ENCODE data around the gene COX17. TPM values are rescaled to one million over a fixed set of nuclear protein-coding genes. Genes with fewer than 3 reads are reported as not detected.

COX17 gene
- total RNA-seq, 1 donor from 2014 or later: 62.2 TPM

DNA sequence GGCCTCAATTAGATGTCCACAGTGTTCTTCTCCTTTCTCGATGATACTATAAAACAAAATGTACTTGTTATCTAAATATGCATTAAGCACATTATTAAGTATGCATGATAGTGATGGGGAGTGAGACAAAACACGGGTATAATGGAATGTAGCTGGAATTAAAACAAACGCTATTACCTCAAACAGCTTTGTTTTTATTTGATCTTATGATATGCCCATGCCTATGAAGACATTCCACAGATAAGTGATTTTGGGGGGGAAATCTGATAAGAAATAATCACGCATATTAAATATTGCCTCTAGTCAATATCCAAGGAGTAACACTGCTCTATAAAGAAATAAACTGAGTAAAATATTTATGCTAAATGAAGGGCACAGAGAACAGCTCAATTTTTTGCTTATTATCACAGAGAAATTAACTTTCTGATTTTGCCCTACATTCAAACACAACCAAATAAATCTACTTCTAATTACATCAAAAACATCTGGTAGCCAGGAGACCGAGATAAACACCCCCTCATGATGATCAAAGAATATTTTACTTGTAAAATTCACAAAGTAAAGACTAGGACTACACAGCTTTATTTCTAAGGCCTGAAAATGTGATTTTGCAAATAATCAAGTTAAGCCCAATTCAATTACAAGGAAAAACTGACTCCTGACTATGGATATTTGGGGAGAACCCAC is 1.9 kb downstream of the COX17 start:
- no peak for DNase-seq (ENCODE audit: low read depth)

DNA sequence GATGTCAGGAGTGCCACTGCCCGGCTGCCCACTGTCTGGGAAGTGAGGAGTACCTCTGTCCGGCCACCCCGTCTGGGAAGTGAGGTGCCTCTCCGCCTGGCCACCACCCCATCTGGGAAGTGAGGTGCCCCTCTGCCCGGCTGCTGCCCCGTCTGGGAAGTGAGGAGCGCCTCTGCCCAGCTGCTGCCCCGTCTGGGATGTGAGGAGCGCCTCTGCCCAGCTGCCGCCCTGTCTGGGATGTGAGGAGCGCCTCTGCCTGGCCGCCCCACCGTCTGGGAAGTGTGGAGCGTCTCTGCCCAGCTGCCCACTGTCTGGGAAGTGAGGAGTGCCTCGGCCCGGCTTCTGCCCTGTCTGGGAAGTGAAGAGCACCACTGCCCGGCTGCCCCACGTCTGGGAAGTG is 3.3 kb downstream of the COX17 start:
- DNase-seq (ENCODE audit: low read depth): no peak

DNA sequence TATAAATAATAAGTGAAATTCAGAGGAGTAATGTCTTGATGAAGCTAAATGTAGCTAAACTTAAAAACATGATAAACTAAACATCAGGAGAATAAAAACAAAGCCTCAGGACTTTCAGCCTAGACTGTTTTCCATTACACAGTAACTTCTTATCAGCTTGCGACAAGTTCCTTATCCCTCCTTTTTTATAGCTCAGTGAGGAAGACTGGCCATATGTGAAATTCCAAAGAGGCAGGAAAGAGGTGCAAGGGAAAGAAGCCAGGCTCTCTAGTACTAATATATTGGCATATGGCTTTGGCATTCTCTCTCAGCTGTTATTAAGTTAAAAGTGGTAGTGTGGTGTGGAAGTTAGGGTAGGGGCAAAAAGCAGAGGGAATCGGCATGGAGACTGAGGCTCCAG is 4.4 kb downstream of the COX17 start:
- no peak for DNase-seq (ENCODE audit: low read depth)

DNA sequence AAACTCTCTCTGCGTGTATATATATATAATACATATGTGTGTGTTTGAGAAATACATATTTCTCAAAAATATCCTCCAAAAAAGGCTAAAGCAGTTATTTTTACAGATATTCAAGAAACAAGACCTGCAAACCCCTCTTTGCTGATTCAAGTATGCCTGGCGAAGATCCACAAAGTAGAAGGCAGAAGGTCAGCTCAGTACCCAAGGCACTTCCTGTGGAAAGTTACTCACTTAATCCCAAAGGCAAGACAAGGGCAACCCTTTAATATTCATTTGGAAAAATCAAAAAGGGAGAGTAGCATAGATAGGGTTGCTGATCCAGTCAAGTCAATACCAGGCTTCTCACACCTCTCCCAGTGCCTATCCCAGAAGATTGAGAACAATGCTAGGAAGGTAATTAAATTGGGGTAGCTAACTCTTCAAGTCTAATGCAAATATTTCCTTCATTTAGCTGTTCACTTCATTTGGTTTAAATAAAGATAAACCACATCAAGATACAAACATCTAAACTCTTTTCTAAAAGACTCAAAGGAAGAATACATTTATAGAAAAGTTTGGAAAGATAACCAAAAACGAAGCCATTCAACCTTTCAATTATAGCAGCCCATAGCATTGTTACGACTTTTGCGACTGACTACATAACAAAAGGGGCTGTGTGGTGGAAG is 7.2 kb downstream of the COX17 start:
- peak; percentile 34 for DNase-seq (ENCODE audit: low read depth)

DNA sequence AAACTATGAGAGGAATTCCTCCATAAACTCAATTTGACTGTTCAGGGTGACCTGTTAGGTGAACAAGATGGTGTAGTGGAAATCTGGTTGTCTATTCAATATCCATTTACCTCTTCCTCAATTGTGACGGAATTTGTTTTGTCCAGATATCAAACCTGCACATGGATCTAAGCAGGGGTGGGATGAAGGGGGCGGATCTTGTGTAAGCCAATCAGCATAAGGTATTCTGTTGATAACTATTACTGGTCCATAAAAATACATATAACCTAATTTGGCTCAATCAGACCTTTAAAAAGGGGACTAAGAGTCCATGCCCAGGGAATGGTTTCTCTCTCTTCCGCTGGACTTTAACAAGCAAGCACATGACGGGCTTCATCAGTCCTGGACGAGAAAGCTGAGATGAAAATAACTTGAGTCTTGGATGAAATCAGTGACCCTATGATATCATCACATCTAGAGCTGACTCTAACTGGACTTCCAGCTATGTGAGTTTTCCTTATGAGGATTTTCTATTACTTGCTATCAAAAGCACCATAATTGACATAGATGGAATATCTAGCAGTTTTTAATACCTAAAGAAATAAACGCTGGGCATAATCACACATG is 11.1 kb downstream of the COX17 start:
- no peak for DNase-seq (ENCODE audit: low read depth)

DNA sequence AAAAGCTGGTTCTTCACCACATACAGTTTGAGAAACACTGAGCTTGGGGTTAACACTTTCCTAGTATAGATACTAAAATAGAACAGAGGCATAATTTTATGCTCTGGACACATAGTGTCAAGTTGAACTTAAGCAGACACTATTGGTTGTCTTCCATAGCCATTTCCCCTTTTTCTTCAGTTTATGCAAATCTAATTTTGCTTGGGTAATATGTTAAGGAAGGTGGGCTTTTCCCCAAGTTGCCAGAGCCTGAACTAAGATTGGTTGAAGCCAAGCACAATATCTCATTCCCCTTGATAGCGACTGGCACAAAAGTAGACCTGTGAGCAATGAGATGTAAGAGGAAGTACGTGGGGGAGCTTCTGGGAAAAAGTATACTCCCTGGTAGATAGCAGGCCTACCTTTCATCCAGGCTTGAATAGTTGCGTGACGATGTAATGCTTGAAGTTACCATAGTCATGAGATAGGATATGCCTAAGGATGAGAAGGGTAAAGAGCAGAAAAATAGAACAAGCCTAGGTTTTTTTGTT is 12.3 kb downstream of the COX17 start:
- peak; percentile 34 for DNase-seq (ENCODE audit: low read depth)

DNA sequence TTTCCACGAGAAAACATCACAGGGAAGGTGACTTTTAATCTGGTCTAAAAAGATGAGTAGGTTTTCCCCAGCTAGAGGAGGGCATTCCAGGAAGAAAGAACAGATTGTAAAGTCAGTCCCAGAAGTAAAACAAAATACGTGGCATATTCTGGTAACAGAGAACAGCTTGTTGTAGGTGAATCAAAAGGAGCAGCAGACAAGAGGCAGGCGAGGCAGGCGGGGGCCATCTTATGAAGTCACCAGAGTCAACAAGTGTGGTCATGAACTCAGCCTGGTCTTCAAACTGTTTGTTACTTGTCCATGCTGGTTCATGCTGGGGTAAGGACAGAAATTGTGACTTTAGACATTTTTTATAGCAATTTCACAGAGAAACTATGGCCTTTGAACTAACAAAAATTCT is 12.8 kb downstream of the COX17 start:
- peak; percentile 32 for DNase-seq (ENCODE audit: low read depth)

DNA sequence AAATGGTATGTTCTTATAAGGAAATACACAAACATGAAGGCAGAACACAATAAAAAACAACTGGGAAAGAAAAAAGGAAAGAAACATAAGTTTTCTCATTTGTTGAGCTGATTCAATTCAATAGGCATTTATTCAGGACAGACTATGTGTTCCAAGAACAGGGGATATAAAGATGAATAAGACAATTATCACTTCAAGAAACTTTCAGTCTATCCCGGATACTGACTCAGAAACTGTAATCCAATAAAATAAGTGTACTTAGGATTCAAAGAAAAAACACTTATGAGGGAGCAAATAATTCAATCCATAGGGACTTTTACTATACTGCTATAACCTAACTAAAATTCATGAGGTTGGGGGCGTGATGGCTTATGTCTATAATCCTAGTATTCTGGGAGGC is 13.3 kb downstream of the COX17 start:
- peak; percentile 27 for DNase-seq (ENCODE audit: low read depth)

DNA sequence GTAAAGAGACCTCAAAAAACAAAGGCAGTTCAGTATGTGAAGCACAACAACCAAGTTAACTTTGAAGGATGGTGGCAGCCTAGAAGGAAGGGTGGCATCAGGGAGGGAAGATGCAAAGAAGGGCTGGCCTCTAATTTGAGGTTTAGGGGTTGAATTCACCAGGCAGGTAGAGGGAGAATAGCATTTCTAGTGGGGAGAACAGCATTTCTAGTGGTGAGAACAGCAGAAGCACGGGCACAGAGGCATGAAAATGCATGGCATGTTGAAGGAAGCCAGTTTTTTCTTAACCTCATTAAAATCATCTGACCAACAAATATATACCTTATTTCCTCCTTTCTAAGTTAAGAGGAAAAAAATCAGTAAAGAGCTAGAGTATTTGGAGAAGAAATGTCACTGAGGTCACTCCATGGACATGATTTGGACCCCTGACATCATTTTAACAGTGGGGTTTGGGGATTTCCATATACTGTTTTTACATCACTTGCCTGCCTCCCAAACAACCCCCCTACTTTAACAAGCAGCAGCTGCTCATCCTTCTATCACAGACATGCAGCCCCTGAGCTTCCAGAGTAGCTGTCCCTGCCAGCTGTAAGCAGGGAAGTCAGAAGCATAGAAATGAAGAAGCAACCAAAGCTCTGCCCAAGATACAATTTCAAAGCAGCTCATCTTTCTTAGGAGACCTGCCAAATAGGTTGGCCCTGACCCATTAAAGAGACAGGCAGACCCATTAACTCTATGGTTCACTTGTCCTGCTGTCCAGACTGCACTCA is 14.4 kb downstream of the COX17 start:
- DNase-seq (ENCODE audit: low read depth): peak; percentile 96

DNA sequence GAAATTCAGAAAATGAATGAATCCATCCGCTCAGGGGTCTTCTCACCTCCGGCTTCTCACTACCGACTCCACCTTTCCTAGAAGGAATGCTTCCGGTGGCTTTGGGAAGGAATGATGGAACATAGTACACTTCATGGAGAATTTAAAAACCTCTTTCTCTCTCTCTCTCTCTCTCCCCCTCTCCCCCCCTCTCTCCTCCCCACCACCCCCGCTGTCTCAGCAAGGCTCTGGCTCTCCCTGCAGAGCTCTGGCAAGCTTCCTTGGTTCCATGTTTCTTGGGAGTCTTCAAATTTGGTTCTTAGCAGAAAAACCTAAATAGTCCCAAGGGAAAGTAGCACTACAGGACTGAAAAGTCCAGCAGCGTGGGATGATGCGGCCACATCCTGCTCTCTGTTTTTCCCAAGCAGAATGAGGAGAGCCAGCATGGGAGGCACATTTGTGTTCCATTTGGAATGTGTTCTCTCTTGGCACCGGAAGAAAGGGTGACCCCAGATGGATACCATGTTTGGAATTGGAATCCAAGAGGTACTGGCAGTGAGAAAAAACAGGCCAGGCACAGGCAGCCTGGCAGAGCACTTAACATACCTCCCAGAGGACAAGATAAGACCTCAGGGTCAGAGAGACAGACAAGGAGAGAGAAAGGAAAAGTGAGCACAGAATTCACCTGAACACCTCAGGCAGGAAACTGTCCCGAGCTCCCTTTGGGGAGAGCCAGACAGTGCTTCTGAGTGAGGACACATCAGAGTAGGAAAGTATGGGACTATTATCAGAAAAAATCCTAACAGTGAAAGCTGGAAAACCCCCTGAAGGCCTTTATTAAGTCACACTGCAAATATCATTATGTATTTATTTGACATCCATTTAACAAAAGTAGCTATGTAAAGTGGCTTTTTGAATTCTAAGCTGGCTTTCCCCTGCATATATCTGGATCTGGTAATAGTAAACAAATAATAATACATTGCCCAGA is 16.4 kb downstream of the COX17 start, which contains the start of gene POPDC2:
TSS of gene POPDC2 (minus strand) at position 116 of the 967 bp plus-strand sequence. CDS start 166 bp downstream, outside the sequence.
- DNase-seq (ENCODE audit: low read depth): peak; percentile 71

DNA sequence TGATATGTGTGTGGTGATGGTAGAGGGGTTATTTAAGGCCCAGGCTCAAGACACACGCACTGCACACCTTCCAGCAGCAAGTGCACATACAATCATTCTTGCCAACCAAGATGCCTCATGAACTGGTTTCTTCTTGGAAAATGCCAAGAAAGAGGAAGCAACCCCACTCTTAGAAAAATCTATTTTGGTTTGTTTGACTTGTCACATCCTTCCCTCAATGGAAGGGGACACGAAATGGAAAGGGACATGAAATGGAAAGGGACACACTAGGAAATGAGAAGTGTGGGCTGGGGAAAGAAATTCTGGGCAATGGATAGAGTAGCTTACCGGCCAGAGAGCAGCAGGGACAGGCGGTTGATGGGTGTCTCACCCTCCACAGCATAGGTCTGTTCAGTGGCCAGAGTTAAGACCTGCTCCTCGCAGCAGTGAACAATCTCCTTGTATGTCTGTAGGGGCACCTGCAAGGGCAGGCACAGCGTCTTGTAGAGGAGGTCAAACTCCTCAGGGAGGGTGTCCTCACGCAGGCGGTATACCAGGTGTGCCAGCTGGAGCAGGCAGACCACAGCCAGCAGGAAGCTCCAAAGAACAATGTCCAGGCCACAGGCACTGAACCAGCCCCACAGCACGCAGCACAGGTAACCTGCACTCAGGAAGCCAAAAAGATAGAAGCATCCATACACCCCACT is 17.5 kb downstream of the COX17 start:
- no peak for DNase-seq (ENCODE audit: low read depth)

DNA sequence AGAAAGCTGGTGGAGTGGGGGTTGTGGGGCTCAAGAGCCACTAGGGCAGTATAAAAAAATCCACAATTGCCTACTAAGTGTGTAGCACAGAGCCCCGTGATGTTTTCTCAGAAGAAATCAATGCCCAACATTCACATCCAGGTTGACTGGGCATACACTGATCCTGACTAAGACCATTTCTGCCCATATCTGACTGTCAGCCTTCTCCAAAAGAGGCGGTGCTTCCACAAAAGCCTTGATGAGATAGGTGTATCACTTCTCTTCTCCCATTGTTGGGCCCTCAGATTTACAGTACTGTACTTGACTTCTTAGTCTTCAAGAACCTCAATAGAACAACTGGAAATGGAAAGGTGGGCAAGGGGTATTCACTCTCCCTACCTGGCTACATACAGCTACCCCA is 18.2 kb downstream of the COX17 start:
- DNase-seq (ENCODE audit: low read depth): no peak

DNA sequence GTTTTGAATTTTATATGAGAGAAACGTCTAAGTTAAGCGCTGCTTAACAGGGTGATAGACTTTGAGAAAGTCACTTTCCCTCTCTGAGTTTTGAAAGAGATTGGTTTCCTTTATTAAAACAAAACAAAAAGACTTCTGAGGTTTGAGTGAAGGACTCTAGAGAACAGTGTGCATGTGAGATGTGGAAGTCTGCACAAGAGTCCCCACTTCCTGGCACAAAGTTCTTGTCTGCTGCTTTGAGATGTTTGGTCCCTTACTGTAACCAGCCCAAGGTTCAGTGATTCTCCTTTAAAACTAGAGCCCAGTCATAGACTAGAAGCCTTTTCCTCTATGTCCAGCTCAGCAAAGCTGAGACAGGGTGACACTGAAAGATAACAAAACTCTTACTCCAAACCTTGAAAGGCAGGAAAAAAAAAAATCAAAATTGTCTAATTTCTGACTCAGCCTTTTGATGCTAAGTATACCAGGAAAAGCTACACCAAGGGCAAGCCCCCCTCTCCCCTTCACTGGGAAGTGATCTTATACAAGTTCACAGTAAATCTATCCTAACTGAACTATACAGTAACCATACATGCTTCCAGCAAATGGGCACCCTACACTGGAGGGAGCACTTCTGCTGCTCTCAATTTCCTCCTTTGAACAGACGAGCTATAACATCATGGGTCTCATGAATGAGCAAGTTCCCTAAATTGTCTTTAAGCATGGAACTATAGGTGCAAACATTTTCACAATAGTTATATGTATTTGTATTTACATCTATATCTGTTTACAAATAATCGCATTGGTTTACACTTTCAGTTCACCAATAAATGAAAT is 19.1 kb downstream of the COX17 start:
- DNase-seq (ENCODE audit: low read depth): no peak

DNA sequence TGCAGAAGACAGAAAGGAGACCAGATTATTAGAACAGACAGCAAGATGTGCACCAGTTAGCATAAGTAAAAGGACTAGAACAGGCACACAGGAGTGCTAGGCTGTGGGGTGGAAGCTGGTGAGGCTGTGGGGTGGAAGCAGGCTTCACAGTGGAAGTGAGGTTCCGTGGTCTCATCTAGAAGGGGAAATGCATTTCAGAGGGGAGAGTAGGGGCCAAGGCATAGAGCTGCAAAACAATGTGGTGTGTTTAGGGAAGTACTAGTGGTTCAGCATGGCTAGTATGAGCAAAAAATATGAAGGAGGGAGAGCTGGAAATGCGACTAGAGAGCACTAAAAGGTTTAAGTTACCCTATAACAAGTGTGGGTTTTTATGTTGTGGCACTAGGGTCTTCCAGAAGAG is 23.3 kb downstream of the COX17 start:
- DNase-seq (ENCODE audit: low read depth): no peak

DNA sequence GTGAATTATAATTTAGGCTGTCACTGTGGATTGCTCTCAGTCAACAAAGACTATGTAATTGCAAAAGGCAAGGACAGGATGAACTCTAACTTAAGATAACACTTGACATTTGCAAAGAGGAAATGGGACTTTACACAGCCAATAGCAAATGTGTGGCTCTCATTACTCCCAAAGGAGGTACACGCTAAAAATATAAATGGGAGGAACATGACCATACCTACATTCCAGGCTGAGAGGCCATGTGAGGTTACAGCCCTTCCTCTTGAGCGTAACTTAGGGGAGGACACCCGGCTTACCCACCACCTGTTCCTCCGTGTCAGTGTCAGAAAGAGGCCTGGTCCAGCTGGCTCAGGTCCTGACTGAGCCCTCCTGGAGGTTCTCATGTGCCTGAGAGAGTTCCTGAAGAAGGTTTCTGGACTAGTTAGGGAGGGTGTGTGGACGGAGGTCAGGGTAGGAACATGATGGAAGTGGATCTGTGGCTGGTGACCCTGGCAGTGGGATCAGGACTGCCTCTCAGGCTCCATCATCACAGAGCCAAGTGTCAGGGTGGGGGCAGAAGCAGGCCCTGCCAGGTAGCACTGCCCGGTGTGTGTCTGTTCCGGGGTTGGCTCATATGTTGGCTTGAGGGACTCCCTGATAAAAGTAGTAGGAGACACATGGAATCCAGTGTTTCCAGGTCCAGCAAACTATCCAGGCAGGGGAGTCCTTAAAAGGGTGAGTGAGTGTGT is 24.7 kb downstream of the COX17 start:
- peak; percentile 98 for DNase-seq (ENCODE audit: low read depth)

DNA sequence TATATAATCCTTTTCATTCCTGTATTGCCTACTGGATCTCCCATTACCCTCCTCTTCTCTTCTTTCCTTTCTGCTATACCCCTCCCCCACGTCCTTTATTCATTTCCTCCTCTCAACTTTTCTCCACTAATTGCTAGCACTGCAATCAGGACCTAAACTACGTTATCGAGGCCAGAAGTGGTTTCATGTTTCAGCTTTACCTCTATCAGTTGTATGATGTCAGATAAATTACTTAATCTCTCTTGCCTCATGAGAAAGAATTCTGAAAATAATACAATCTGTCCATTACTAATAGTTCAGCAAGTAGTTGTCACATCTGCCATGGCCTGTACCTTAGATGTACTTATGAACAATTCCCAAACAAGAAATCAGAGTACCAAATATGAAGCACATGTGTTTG is 27.4 kb downstream of the COX17 start:
- DNase-seq (ENCODE audit: low read depth): no peak

DNA sequence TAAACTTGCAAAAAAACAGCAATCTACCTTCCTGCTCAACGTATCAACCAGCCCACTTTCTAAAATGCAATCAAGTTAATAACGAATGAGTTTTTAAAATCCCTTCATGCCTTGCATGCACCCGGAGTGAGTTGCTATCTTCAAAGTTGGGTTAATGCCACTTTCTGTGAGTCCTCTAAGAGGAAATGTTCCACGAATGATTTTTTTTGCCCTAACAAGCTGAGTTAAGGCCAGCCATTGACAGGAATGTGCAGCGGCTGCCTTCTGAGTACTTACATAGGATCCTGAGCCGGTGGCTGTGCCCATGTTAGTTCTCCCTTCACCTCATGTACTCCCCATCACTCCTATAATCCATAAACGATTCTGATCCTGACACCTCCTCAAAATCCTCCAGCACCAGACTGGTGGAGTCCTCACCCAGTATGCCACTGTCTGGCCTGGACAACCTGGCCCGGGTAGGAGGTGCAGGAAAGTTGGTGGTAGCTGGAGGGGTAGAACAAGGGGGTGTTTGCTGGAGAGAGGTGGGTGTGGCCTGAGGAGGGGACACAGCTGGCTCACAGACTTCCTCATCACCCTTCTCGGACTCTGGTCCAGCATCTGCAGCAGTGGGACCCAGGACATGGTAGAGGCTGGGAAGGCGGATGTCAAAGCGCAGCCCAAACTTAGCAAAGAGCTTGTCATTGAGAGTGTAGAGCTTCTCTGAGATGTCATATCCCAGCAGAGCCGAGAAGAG is 29.2 kb downstream of the COX17 start:
- no peak for DNase-seq (ENCODE audit: low read depth)

All from myocyte (in vitro differentiated cells).